ENCODE measurements around the gene IKBKE. TPM values are rescaled to one million over a fixed set of nuclear protein-coding genes. Genes with fewer than 3 reads are reported as not detected.

The IKBKE gene
- total RNA-seq, 1 donor from 2014 or later, result 5.1 TPM

- peaks cover 52% of the 10 kb centered on the region for H3K4me1 Mint-ChIP-seq (ENCODE audit: low read depth)
- no peak for TF ChIP-seq CTCF (IDR thresholded peaks at IDR 0.05; ENCODE audit: unreplicated experiment)
- H3K4me3 Mint-ChIP-seq (ENCODE audit: low read depth), result peak overlapping the region; percentile 65
- no peaks in the 10 kb centered on the region for H3K9me3 Mint-ChIP-seq (ENCODE audit: low read depth)
- no peaks in the 10 kb centered on the region for H3K36me3 Mint-ChIP-seq (ENCODE audit: insufficient read depth)
- no peak for DNase-seq (ENCODE audit: low spot score, unreplicated experiment)
- peaks cover 11% of the 10 kb centered on the region for H3K27me3 Mint-ChIP-seq
- H3K27ac Mint-ChIP-seq, result peak overlapping the region; percentile 95
Observed at GRCh38 chr1:206518206-206518605, 47.9 kb downstream of the IKBKE start.

DNA sequence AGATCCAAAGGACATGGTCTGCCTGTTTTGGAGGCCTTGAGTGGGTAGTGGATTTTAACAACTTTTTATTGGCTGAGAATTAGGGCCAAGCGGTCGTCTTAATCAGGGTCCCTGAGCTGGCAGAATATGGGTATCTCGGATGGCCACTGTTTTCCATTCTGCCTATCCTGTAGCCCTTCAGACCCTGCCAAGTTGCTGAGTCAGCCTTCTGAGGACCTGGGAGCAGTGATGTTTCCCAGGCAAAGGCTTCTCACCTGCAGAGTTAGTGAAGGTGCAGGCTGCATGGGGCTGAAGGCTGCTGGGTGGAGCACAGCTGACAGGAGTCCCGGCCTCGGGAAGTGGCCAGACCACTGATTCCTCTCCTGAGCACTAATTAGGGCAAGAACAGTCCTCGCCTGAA is 48.5 kb downstream of the IKBKE start:
- Mint-ChIP-seq H3K4me1 (ENCODE audit: low read depth) (peaks cover 50% of the 10 kb centered on the region), H3K4me3 (ENCODE audit: low read depth) (peak overlapping the region; percentile 65), H3K36me3 (ENCODE audit: insufficient read depth) (no peaks in the 10 kb centered on the region), H3K9me3 (ENCODE audit: low read depth) (no peaks in the 10 kb centered on the region), H3K27ac (peak overlapping the region; percentile 87), H3K27me3 (peaks cover 11% of the 10 kb centered on the region)
- no peak for TF ChIP-seq CTCF (IDR thresholded peaks at IDR 0.05; ENCODE audit: unreplicated experiment)
- no peak for DNase-seq (ENCODE audit: low spot score, unreplicated experiment)

DNA sequence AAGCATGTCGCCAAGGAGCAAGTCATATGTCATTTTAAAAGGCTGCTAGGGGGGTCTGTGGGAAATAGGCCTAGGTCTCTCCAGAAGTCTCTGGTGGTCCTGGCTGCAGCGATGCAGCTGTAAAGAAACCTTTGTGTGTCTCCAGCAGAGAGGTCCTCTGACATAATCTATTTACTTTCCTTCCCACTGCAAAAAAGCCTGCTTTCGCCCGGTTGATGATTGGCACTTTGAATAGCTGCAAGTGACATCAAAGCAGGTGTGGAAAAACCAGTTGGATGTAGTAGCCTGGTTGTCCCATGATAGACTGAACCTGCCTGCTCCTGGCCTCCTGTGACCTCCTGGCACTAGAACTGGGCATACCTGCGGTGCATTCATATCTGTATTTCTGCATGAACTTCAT is 50.9 kb downstream of the IKBKE start:
- Mint-ChIP-seq H3K36me3 (ENCODE audit: insufficient read depth) (no peaks in the 10 kb centered on the region), H3K27me3 (no peaks in the 10 kb centered on the region), H3K4me3 (ENCODE audit: low read depth) (peak overlapping the region; percentile 37), H3K9me3 (ENCODE audit: low read depth) (no peaks in the 10 kb centered on the region), H3K4me1 (ENCODE audit: low read depth) (peaks cover 46% of the 10 kb centered on the region), H3K27ac (peak overlapping the region; percentile 42)
- no peak for DNase-seq (ENCODE audit: low spot score, unreplicated experiment)
- no peak for TF ChIP-seq CTCF (IDR thresholded peaks at IDR 0.05; ENCODE audit: unreplicated experiment)

- no peaks in the 10 kb centered on the region for H3K27me3 Mint-ChIP-seq
- H3K27ac Mint-ChIP-seq, result no peak overlapping the region
- no peak for DNase-seq (ENCODE audit: low spot score, unreplicated experiment)
- H3K4me3 Mint-ChIP-seq (ENCODE audit: low read depth), result peak overlapping the region; percentile 37
- TF ChIP-seq CTCF (IDR thresholded peaks at IDR 0.05; ENCODE audit: unreplicated experiment), result no peak
- H3K9me3 Mint-ChIP-seq (ENCODE audit: low read depth), result no peaks in the 10 kb centered on the region
- H3K4me1 Mint-ChIP-seq (ENCODE audit: low read depth), result peaks cover 46% of the 10 kb centered on the region
- H3K36me3 Mint-ChIP-seq (ENCODE audit: insufficient read depth), result no peaks in the 10 kb centered on the region
Observed at GRCh38 chr1:206521694-206522402, 51.6 kb downstream of the IKBKE start.

- no peak for DNase-seq (ENCODE audit: low spot score, unreplicated experiment)
- H3K4me3 Mint-ChIP-seq (ENCODE audit: low read depth), result no peak overlapping the region
- no peak for TF ChIP-seq CTCF (IDR thresholded peaks at IDR 0.05; ENCODE audit: unreplicated experiment)
- H3K9me3 Mint-ChIP-seq (ENCODE audit: low read depth), result no peaks in the 10 kb centered on the region
- peaks cover 24% of the 10 kb centered on the region for H3K4me1 Mint-ChIP-seq (ENCODE audit: low read depth)
- no peak overlapping the region for H3K27ac Mint-ChIP-seq
- no peaks in the 10 kb centered on the region for H3K27me3 Mint-ChIP-seq
- H3K36me3 Mint-ChIP-seq (ENCODE audit: insufficient read depth), result no peaks in the 10 kb centered on the region
Observed at GRCh38 chr1:206524739-206525364, 54.6 kb downstream of the IKBKE start.
